HG02981 (cell line): ENCODE results near the gene TSPAN11.

Experiments
- ATAC-seq: cut with Tn5 transposase; IDR thresholded peaks from one replicate; pipeline ENCODE4 v1.9.1; 2021; ENCODE audit warnings: mild to moderate bottlenecking, moderate library complexity; ENCODE audit not compliant: unreplicated experiment

TSPAN11 gene

GRCh38 chr12:30959110-30959710 is 32.7 kb downstream of the TSPAN11 start:
- no peak for ATAC-seq

- ATAC-seq, result no peak
Observed at GRCh38 chr12:30959778-30960177, 33.2 kb downstream of the TSPAN11 start.

GRCh38 chr12:30961030-30961429 is 34.5 kb downstream of the TSPAN11 start:
- no peak for ATAC-seq

GRCh38 chr12:30962047-30962446 is 35.5 kb downstream of the TSPAN11 start:
- ATAC-seq, result no peak

GRCh38 chr12:30963709-30964564 is 37.4 kb downstream of the TSPAN11 start:
- no peak for ATAC-seq

- no peak for ATAC-seq
Observed at GRCh38 chr12:30964896-30965612, 38.5 kb downstream of the TSPAN11 start.

GRCh38 chr12:30965613-30965985 is 39.1 kb downstream of the TSPAN11 start:
- ATAC-seq, result no peak

- ATAC-seq, result no peak
Observed at GRCh38 chr12:30967026-30967425, 40.5 kb downstream of the TSPAN11 start.

GRCh38 chr12:30968211-30968610 is 41.7 kb downstream of the TSPAN11 start:
- ATAC-seq, result no peak

- no peak for ATAC-seq
Observed at GRCh38 chr12:30969006-30969405, 42.5 kb downstream of the TSPAN11 start.

- ATAC-seq, result no peak
Observed at GRCh38 chr12:30969606-30970395, 43.3 kb downstream of the TSPAN11 start.

- no peak for ATAC-seq
Observed at GRCh38 chr12:30970559-30971197, 44.1 kb downstream of the TSPAN11 start.

GRCh38 chr12:30972035-30972434 is 45.5 kb downstream of the TSPAN11 start:
- ATAC-seq, result no peak

GRCh38 chr12:30973175-30973574 is 46.6 kb downstream of the TSPAN11 start:
- ATAC-seq, result no peak

- no peak for ATAC-seq
Observed at GRCh38 chr12:30973830-30974229, 47.3 kb downstream of the TSPAN11 start.

- no peak for ATAC-seq
Observed at GRCh38 chr12:30974746-30975500, 48.4 kb downstream of the TSPAN11 start.

GRCh38 chr12:30975581-30975980 is 49.0 kb downstream of the TSPAN11 start:
- no peak for ATAC-seq

- ATAC-seq, result no peak
Observed at GRCh38 chr12:30976206-30976605, 49.7 kb downstream of the TSPAN11 start.

- ATAC-seq, result no peak
Observed at GRCh38 chr12:30977124-30977523, 50.6 kb downstream of the TSPAN11 start.
